Suppressor macrophage treated with lipopolysaccharide for 4 hours (primary cell): ENCODE measurements around the gene NFE2L1.
"Not testable (repeated sequence)": the region's sequence is repeated elsewhere in the genome, so short reads cannot be mapped to it uniquely, and the experiment has no call there.

Experiments used
- DNase-seq: peaks from one replicate; pipeline ENCODE4 v3.0.0-alpha.2; 2020

NFE2L1 gene

DNA sequence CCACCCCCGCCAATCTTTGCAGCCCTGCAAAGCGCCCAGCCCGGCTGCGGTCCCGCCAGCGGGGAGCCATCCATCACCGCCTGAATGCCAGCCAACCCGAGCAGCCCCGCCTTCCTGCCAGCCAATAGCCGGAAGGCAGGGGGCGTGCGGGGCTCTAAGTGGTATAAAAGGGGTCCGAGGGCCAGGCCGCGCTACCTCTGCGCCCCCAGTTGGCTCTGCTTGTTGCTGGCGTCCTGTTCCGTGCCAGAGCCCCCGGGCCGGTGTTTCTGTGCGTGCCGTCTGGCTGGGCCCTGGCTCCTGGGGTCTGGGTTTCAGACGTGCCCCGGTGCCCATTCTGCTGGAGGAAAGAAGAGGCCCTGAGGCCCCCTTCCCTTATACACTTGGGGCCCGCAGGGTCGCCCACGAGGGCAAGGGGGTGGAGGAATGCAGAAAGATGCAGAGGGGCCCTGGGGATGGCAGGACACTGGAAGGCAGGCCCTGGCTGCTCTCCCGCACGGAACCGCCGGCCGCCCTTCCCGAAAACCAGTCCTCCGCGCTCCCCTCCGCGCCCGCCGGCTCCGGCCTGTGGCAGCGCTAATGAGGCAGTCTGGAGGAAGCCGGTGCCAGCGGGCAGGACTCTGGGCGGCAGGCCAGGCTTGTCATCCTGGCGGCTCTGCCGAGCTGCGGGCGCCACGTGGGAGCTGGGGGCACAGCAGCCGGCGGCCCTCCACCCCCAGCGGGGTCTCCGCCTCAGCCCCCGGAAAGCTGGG, 24.6 kb upstream of the NFE2L1 start:
- peak; percentile 80 for DNase-seq

DNA sequence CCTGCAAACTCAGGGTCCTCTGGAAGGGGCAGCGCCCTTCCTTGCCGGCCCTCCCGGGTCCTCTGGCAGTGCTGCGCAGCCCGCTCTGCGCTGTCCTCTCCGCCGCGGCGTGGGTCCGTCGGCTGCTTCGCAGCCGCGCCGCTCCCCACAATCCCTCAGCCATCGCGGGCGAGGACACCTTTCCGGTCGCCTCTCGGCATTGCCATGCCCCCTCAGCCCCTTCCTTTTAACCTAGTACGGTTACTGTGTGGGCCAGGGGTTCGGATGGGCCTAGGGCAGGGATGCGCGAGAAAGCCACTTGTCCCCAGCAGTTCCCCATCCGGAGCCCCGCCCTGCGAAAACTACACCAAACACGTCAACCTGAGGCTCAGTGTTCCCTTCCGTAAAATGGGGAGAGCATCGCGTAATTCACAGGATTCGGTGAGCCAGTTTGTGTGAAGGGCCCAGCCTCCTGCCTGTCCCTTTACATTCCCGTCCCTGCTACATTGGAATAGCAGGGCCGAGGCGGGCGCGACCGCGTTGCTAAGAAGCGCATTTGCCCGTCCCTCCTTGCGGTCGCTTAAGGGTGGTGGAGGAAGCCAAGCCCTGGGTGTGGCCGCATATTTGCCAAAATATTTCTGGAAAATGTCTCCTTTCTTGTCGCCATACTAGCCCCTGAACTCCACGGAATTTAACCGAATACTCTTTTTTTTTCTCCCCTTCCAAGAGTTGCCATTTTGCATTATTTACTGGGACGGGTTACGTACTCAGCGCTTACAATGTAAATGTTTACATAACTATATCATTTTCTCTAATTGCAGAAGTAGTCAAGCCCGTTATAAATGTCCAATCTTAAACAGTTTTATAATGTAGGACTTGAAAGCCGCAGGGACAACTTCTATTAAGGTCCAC, 23.8 kb upstream of the NFE2L1 start:
- DNase-seq = peak; percentile 43

DNA sequence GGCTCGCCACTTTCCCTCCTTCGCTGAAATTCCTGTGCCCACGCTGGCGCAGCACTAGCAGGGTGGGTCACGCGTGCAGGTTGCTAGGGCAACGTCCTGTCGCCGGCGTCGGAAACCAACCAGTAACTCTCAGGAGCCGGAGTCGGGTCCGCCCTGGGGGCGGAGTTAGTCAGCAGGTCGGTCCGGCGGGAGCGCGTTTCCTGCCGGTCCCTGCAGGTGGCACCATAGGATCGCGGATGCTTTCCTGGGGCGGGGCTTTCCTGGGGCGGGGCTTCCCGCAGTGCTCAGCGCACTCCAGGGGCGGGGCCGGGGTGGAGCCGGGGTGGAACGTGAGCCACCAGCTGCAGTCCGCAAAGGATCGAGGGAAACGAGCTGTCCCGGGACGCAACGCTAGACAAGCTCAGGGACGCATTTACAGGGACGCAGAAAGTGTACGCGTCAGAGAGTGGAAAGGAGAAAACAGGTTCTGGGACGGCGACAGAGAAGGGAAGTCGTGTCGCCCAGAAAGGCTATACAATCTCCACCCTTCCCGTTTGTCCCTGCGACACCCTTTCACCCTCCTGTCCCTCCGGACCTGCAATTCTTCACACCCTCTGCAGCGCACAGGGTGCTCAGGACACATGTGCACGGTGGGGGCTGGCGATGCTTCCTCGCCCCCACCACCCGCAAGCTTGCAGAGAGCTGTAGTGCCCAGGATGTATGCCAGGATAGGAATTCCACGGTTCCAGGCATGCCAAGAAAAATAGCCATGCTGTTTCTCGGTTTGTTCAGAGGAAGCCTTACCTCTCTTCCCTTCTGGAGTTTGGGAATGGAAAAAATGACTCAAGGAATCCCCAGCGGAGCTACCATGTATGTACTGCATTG, 22.9 kb upstream of the NFE2L1 start:
- peak; percentile 99 for DNase-seq

DNA sequence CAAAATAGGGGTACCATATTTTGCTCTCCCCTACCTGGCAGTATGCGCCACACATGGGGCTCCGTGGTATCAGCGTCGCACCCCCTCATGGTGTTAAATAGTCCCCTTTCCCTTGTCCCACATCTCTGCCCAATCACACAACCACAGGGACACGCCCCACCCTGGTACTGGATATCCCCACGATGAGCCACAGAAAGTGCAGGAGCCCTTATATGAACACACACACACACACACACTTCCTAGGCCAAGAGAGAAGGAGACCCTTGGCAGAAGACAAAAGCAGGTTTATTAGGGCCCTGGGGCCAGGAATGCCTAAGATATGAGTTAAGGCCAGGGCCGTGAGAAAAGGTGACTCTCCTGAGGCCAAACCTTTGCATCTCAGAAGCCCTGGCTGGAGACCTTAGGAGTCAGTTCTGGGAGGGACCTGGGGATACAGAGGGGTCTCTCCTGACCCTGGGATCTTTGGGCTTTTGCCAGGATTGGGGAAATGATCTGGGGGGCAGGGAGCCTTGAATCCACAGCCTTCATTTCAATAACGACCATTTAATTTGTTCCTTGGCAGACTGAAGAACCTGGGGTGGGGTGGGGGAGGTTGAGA, 22.2 kb upstream of the NFE2L1 start:
- no peak for DNase-seq

DNA sequence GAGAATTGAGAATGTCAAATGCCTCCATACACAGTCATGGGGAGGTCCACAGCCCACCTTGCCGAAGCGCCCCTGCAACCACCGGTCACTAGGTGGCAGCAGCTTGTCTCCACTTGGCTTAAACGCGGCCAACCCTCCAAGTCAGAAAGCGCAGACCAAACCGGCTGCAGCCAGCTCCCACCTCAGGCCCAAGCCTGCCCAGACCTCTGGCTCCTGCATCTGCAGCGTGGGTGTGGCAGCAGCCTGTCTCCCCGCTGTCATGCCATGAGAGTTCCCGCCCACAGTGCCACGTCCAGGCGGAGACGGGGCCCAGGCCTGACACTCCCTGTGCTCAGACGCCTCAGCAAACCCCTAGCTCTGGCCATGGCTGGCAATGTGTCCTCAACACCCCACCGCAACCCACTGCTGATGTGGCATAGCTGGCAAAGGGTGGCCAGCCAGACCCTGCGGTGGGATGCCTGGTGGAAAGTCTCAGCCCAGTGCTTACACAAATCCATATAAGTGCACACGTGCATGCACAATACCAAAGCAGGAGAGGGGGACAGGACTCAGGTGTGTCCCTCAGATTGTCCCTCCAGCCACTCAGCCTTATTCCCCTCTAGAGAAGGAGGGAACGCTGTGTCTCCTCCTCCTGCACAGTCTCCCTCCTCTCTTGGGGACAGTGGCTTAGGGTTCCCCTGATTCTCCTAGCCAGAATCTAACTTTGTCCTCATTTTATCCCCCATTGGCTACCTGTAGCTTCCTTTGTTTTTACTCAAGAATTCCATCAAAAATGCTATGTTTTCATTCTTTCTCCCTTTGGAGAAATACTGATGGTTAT, 21.4 kb upstream of the NFE2L1 start:
- DNase-seq = peak; percentile 75

DNA sequence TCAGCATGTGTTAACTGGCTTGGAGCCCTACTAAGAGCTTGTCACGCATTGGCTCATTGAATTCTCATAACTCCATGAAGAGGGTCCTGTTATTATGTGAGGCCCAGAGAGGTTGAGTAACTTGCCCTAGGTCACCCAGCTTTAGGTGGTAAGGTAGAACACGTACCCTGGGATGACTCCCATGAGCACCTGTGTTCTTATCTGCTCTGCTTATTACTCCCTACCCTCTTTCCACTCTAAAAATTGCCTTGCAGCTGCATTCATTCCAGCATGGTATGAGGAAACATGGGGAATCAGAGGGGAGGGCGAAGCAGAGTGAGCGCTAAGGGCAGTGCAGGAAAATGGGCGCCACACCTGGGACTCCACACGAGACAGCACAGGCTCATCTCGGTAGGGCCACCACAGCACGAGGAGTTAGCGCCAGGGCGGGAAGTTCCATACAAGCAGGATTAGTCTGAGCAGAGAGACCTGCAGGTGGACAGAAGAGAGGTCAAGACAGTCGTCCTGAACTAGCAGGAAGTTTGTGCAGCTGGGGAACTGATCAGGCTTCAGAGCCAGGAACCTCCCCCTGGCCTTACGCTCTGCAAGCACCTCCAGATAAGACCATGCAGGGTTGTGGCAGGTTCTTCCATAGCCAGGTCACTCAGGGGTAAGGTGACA, 20.7 kb upstream of the NFE2L1 start:
- DNase-seq = no peak

DNA sequence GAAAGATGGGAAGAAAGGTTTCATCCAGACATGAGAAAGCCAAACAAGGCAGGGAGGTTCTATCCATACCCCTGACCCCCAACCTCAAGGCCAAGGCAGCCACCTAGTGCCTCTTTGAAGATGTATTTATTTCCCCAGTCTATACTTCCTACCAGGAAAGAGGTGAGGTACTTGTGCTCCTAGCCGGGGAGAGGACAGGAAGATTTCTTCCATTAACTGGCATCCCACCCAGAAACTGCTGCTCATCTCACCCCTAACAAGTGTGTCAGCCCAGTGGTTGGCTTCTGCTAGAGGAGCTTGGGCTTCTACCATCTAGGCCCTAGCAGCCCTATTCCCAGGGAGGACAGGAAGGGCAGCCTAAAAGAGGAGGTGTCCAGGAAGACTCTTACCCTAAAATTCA, 19.4 kb upstream of the NFE2L1 start:
- DNase-seq = no peak

DNA sequence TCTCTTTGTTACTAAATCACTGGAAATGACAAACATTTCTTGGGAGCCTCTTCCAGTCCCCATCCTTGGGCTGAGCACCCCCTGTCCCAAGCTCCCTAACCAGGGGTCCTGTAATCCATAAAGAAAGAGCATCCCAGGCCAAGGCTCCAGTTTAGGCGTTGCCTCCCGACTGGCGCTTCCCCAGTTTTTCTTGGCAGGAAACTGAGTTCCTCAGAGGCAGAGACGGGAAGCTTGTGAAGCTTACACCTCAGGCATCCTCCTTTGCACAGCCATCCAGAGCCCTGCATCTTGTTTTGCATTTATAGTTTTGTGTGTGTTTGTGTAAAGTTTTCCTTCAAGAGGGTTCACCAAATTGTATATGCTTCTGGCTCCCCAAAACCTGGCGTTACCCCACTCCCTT, 17.6 kb upstream of the NFE2L1 start:
- no peak for DNase-seq

DNA sequence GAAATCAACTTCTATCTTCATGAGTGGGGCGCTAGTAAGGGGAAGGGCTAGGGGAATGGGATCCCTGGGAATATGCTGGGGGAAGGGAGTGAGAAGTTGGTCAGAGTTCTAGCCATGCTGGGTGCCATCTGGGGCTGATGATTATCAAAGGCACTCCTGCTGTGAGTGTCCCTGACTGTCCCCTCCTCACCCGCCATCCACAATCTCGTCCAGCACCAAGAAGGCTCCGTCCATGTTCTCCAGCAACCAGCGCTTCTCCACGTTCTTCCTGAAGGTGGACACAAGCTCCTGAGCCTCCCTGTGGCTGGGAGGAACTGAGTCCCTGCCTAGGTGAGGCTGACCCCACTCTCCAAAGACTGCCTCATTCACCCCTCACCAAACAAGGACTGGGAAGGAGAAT, 16.2 kb upstream of the NFE2L1 start:
- no peak for DNase-seq

DNA sequence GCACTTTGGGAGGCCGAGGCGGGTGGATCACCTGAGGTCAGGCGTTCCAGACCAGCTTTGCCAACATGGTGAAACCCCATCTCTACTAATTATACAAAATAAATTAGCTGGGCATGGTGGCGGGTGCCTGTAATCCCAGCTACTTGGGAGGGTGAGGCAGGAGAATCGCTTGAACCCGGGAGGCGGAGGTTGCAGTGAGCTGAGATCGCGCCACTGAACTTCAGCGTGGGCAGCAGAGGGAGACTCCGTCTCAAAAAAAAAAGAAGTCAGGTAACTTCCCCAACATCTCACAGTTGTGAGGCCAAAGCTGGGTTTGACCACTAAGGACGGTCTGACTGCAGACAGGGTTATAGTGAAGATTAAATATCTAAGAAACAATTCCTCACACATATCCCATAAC, 13.4 kb upstream of the NFE2L1 start:
- DNase-seq = not testable (repeated sequence)

DNA sequence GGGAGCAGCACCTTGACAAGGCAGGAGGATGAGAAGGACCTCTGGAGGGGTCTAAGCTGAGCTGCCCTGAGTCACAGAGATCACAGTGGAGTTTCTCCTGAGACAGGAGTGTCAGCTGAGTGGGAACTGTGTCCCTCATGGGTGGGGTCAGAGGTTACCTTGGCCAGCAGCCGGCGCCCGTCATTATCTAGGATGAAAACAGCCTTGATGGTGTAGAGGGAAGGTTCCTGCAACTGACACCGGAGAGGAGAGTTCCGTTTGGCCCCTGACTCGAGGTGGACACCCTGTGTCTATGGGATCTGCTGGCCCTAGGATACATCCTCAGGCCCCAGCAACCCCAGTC, 11.5 kb upstream of the NFE2L1 start:
- no peak for DNase-seq

DNA sequence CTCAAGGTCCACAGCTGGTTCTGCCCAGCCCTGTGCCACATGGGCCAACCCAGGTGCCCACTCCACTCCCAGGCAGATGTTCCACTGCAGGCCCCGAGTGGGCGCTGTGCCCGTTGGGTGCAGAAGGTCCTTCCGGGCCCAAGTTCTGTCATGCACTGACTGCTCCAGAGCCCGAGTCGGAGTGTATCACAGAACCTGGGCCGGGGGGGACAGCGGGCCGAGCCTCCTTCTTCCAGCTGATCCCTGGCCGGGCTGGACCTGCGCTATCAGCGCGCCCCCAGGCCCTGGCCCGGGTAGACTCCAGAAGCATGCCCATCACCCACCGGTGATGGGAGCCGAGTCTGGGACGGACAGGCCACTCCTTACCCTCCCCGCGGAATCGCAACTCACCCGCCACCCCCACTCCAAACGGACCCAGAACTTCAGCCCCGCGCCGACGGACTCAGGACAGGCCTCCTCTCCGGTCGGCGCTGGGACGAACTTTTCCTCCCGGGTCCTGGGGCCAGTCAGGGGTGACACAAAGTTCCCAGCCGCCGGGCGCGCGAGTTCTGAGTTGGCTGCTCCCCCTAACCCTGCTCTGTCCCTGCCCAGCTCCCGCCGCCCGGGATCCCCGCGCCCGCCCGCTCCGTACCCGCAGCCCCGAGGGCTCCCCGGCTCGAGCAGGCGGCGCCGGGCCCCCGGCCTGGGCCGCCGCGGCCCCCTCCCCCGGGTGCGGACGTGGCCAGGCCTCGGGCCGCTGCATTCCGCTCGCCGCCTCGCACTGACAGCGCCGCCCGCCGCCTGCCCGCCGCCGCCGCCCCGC, 10.9 kb upstream of the NFE2L1 start, which contains the start of gene COPZ2:
Gene COPZ2, minus strand, starts transcription at position 762 of the 802 bp plus-strand sequence. Its CDS starts 20 bp downstream, at position 742.
- DNase-seq = peak; percentile 61

DNA sequence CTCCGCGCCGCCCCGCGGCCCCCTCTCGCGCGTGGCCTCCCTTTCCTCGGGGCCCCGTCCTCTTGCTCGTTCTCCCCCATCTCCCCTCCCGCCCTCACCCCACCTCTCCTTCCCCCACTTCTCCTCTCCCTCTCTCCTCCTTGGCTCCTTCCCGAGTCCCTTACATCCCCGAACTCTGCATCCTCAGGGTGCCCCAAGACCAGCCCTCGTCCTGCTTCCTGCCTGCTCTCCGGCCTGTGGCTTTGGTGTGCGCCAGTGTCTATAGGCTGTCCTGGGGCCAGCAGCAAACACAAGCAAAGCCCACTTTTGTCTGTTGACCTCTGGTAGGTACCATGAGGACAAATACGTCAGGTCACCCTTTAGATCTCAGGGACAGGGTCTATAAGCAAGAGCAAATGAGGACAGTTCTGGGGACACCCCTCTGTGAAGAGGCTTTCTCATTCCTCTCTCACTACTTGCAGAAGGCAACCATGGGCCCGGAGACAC, 10.3 kb upstream of the NFE2L1 start:
- DNase-seq = no peak

DNA sequence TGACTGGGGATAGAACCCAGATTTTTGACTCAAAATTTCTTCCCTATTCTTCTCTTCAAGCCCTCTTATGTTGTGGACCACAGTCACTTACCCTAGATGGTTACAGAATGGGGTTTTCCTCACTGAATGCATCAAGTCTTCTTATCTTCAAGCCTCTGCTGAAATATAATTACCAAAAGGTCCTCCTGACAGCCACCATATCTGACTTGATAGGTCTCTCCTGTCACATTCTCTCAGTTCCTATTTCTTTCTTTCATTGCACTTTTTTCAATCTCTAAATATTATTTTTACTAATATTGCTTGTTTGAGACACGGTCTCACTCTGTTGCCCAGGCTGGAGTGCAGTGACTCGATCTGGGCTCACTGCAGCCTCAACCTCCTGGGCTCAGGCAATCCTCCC, 9.5 kb upstream of the NFE2L1 start:
- no peak for DNase-seq

DNA sequence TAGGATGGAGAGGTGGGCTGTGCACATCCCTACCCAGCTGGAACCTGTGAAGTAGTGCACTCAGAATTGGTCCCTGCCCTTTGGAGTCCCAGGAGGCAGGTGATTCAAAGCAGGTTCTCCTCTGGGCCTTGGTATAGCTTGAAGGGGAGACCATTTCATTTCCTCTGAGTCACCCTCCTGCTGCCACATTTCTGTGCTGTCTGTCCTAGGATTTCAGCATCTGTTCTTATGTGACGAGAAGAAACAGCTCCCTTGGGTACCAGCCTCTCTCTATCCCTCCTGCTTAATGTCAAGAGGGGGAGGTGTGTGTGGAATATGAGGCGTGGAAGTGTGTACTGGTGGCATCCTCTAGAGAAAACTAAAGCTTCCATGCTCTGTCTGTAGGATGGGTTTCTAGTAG, 5.0 kb upstream of the NFE2L1 start:
- DNase-seq = no peak

DNA sequence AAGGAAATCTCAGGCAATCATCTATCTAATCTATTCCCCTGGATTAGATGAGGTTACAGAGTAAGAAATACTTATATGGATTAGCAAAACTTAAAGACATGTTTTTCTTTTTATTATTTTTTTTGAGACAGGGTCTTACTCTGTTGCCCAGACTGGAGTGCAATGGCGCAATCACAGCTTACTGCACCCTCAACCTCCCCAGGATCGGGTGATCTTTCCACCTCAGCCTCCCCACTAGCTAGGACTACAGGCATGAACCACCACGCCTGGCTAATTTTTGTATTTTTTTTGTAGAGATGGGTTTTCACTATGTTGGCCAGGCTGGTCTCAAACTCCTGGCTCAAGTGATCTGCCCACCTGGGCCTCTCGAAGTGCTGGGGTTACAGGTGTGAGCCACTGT, 3.3 kb upstream of the NFE2L1 start:
- DNase-seq = no peak

DNA sequence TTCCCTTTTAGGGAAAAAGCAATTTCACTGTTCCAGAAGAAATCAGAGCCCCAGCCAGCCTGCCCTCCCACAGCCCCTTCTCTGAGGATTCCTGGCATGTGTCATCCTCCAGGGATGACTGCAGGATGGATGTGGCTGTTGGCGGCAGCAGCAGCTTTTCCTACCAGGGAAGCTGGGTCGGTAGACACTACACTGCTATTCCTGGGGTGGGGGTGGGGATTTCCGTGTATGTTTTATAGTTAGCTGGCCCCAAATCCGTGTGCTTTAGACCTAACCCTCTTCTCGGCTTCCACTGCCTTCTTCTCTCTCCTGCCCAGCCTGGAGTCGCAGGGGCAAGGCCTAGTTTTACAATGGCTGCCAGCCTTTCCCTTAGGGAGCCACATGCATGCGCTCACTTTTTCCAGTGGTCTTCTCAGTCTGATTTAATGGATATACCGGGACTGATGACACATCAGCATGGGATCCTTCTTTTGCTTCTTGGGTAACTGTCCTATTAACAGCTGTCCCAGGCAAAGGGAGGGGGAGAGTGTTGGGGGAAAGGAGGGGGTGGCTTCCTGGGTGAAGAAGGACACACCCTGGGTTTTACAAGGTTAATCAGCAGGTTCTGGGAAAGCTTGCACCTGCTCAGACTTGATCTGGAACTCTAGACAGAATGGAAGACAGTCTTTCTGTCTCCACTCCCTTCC, 2.7 kb upstream of the NFE2L1 start:
- peak; percentile 27 for DNase-seq

DNA sequence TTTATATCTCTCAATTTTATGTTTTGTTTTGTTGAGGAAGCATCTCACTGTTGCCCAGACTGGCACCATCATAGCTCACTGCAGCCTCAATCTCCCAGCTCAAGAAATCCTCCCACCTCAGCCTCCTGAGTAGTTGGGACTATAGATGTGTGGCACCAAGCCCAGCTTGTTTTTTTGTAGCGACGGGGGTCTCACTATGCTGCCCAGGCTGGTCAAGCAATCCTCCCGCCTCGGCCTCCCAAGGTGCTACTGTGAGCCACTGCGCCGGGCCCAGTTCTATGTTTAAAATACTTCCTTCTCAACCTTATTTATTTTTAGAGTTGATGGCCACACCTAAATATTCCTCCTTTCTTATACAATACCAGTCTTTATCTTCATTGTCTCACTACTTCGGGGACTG, 1.9 kb upstream of the NFE2L1 start:
- no peak for DNase-seq

DNA sequence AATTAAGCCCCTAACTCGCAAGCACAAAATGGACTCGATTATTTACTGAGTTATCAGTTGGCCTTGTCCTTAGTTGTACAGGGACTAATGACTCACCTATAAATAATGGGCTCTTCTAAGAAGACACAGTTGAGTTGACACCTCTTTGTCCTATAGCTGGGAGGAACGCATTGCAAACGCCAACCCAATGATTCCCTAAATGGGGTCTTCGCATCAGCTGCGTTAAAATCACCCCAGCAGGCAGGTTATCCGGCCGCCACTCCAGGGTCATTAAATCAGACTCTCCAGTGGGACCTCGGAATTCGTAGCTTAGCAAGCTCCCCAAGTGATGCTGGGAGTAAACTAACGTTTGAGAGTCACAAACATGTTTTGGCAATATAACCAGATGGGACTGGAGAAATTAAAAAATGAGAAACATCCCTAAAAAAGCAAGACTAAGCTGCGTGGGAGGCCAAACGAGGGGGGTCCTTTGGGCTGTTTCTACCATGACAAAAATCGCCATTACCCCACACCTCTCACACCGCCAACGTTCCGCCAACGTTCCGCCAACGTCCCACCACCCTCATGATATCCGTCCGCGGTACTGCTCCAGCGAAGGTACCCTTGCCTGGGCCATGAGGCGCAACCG, 932 bp upstream of the NFE2L1 start:
- no peak for DNase-seq
